ENCODE data around the gene CARMIL1.

Gene CARMIL1

GRCh38 chr6:25612666-25613065 lies 333.5 kb downstream of the CARMIL1 start:
- DNase-seq (ENCODE audit: low read depth): no peak
- H3K4me3 ChIP-seq (ENCODE audit: control insufficient read depth, low read depth, low read length): no peak overlapping the region
- no peak for TF ChIP-seq CTCF (IDR thresholded peaks at IDR 0.05; ENCODE audit: control insufficient read depth, insufficient read depth, low read depth, low read length, missing control alignments)

GRCh38 chr6:25613415-25613814 lies 334.2 kb downstream of the CARMIL1 start:
- TF ChIP-seq CTCF (IDR thresholded peaks at IDR 0.05; ENCODE audit: control insufficient read depth, insufficient read depth, low read depth, low read length, missing control alignments): no peak
- no peak overlapping the region for H3K4me3 ChIP-seq (ENCODE audit: control insufficient read depth, low read depth, low read length)
- no peak for DNase-seq (ENCODE audit: low read depth)

- no peak overlapping the region for H3K4me3 ChIP-seq (ENCODE audit: control insufficient read depth, low read depth, low read length)
- DNase-seq (ENCODE audit: low read depth): no peak
- TF ChIP-seq CTCF (IDR thresholded peaks at IDR 0.05; ENCODE audit: control insufficient read depth, insufficient read depth, low read depth, low read length, missing control alignments): no peak
Measured at GRCh38 chr6:25614052-25614451, 334.9 kb downstream of the CARMIL1 start.

- no peak overlapping the region for H3K4me3 ChIP-seq (ENCODE audit: control insufficient read depth, low read depth, low read length)
- no peak for TF ChIP-seq CTCF (IDR thresholded peaks at IDR 0.05; ENCODE audit: control insufficient read depth, insufficient read depth, low read depth, low read length, missing control alignments)
- no peak for DNase-seq (ENCODE audit: low read depth)
Measured at GRCh38 chr6:25615471-25615870, 336.3 kb downstream of the CARMIL1 start.

GRCh38 chr6:25617997-25618396 lies 338.8 kb downstream of the CARMIL1 start:
- no peak for DNase-seq (ENCODE audit: low read depth)
- no peak for TF ChIP-seq CTCF (IDR thresholded peaks at IDR 0.05; ENCODE audit: control insufficient read depth, insufficient read depth, low read depth, low read length, missing control alignments)

GRCh38 chr6:25619217-25619616 lies 340.0 kb downstream of the CARMIL1 start:
- no peak overlapping the region for H3K4me3 ChIP-seq (ENCODE audit: control insufficient read depth, low read depth, low read length)
- no peak for TF ChIP-seq CTCF (IDR thresholded peaks at IDR 0.05; ENCODE audit: control insufficient read depth, insufficient read depth, low read depth, low read length, missing control alignments)
- no peak for DNase-seq (ENCODE audit: low read depth)

More at GRCh38 chr6:25617997-25618396, 338.8 kb downstream of the CARMIL1 start:
- no peak overlapping the region for H3K4me3 ChIP-seq (ENCODE audit: control insufficient read depth, low read depth, low read length)

GRCh38 chr6:25620391-25620790 lies 341.2 kb downstream of the CARMIL1 start:
- TF ChIP-seq CTCF (IDR thresholded peaks at IDR 0.05; ENCODE audit: control insufficient read depth, insufficient read depth, low read depth, low read length, missing control alignments): no peak
- no peak overlapping the region for H3K4me3 ChIP-seq (ENCODE audit: control insufficient read depth, low read depth, low read length)
- no peak for DNase-seq (ENCODE audit: low read depth)

Data from AG09309 (cell line).